Bronchial epithelial cell (primary cell): ENCODE measurements around the gene TRAPPC2L. TPM values are rescaled to one million over a fixed set of nuclear protein-coding genes. Genes with fewer than 3 reads are reported as not detected.

Source experiments
- DNase-seq: peaks from one replicate; pipeline ENCODE4 v3.0.0-alpha.2; 2010; ENCODE audit warnings: low read depth
- FAIRE-seq: peaks from 2 replicates; lab custom pipeline; 2011; peaks lifted over from hg19 to GRCh38; lab: Jason Lieb, UNC
- H3K27me3 ChIP-seq: 2 replicates; pipeline ENCODE4 v1.5.1; 2011; ENCODE audit warnings: low read length; ENCODE audit not compliant: control insufficient read depth, insufficient read depth
- H3K36me3 ChIP-seq: 2 replicates; pipeline ENCODE4 v1.5.1; 2011; ENCODE audit warnings: low read length; ENCODE audit not compliant: control insufficient read depth, insufficient read depth
- H3K4me3 ChIP-seq: 2 replicates; pipeline ENCODE4 v1.5.1; 2011; ENCODE audit warnings: mild to moderate bottlenecking, low read depth, low read length, control low read depth
- CTCF ChIP-seq: IDR thresholded peaks from 2 replicates; pipeline ENCODE4 v1.5.1; 2011; ENCODE audit warnings: mild to moderate bottlenecking, moderate library complexity, low read length, control low read depth, inconsistent platforms; ENCODE audit not compliant: insufficient read depth, severe bottlenecking
- total RNA-seq: library from RNA; depleted of rRNA; stranded (reverse); fragments of >200 nt; gene quantifications from 2 replicates; pipeline ENCODE4 v1.2.1, GENCODE V29; 2014

TRAPPC2L gene
- total RNA-seq, 1 donor from 2014 or later = 65.0 TPM

GRCh38 chr16:88871349-88871702 is 14.4 kb downstream of the TRAPPC2L start:
- no peaks in the 10 kb centered on the region for H3K36me3 ChIP-seq
- H3K4me3 ChIP-seq = no peak overlapping the region
- no peak for DNase-seq
- FAIRE-seq = no peak
- TF ChIP-seq CTCF = no peak
- peaks cover 8% of the 10 kb centered on the region for H3K27me3 ChIP-seq

GRCh38 chr16:88871730-88872416 is 14.9 kb downstream of the TRAPPC2L start:
- H3K36me3 ChIP-seq = no peaks in the 10 kb centered on the region
- H3K4me3 ChIP-seq = no peak overlapping the region
- DNase-seq (no peak), FAIRE-seq (no peak)
- H3K27me3 ChIP-seq = peaks cover 8% of the 10 kb centered on the region
- TF ChIP-seq CTCF = no peak

GRCh38 chr16:88872650-88873331 is 15.9 kb downstream of the TRAPPC2L start:
- no peak for FAIRE-seq
- DNase-seq = no peak
- Histone ChIP-seq H3K27me3 (peaks cover 9% of the 10 kb centered on the region), H3K36me3 (no peaks in the 10 kb centered on the region), H3K4me3 (no peak overlapping the region)
- no peak for TF ChIP-seq CTCF

- FAIRE-seq = no peak
- H3K27me3 ChIP-seq = peaks cover 6% of the 10 kb centered on the region
- TF ChIP-seq CTCF = no peak
- H3K36me3 ChIP-seq = no peaks in the 10 kb centered on the region
- DNase-seq = no peak
- H3K4me3 ChIP-seq = no peak overlapping the region
Observed at GRCh38 chr16:88874938-88875599, 18.1 kb downstream of the TRAPPC2L start.

GRCh38 chr16:88875703-88876234 is 18.8 kb downstream of the TRAPPC2L start:
- FAIRE-seq (no peak), DNase-seq (no peak)
- no peak for TF ChIP-seq CTCF

More at GRCh38 chr16:88875703-88876234, 18.8 kb downstream of the TRAPPC2L start:
- Histone ChIP-seq H3K36me3 (no peaks in the 10 kb centered on the region), H3K4me3 (no peak overlapping the region), H3K27me3 (peaks cover 6% of the 10 kb centered on the region)
